Trophoblast cell (in vitro differentiated cells and primary cell): Measurements from ENCODE around the gene L3MBTL1.

Experiments
- DNase-seq, 2 donors: peaks; one replicate each; pipeline ENCODE4 v3.0.0-alpha.2; 2016
- H2AFZ ChIP-seq: 2 replicates; pipeline ENCODE4 v1.6.1; 2013; ENCODE audit warnings: low read length, moderate library complexity, mild to moderate bottlenecking; ENCODE audit not compliant: insufficient read depth, poor library complexity
- H2AK5ac ChIP-seq: 2 replicates; pipeline ENCODE4 v1.6.1; 2013; ENCODE audit warnings: mild to moderate bottlenecking, low read length
- H2BK120ac ChIP-seq: 2 replicates; pipeline ENCODE4 v1.6.1; 2013; ENCODE audit warnings: low read length, mild to moderate bottlenecking, moderate library complexity; ENCODE audit not compliant: insufficient read depth, poor library complexity
- H2BK12ac ChIP-seq: 2 replicates; pipeline ENCODE4 v1.6.1; 2013; ENCODE audit warnings: mild to moderate bottlenecking, low read length, moderate library complexity
- H2BK5ac ChIP-seq: 2 replicates; pipeline ENCODE4 v1.6.1; 2013; ENCODE audit warnings: low read length, low read depth, moderate library complexity, mild to moderate bottlenecking; ENCODE audit not compliant: poor library complexity
- H3K14ac ChIP-seq: 2 replicates; pipeline ENCODE4 v1.6.1; 2013; ENCODE audit warnings: mild to moderate bottlenecking, low read length
- H3K18ac ChIP-seq: 2 replicates; pipeline ENCODE4 v1.6.1; 2013; ENCODE audit warnings: mild to moderate bottlenecking, low read length
- H3K23ac ChIP-seq: 2 replicates; pipeline ENCODE4 v1.6.1; 2013; ENCODE audit warnings: low read length
- H3K27ac ChIP-seq: 2 replicates; pipeline ENCODE4 v1.5.1; 2013; ENCODE audit warnings: low read depth, mild to moderate bottlenecking, inconsistent platforms, low read length, moderate library complexity
- H3K27me3 ChIP-seq: 2 replicates; pipeline ENCODE4 v1.6.1; 2013; ENCODE audit warnings: inconsistent platforms, mild to moderate bottlenecking, low read length, moderate library complexity; ENCODE audit not compliant: insufficient read depth
- H3K36me3 ChIP-seq, 2 experiments: 1 replicate in 1 of 2; 2 replicates in 1 of 2; pipeline ENCODE4 v1.6.1; 2013; ENCODE audit warnings: low read length in 2 of 2, mild to moderate bottlenecking in 2 of 2, moderate library complexity in 1 of 2; ENCODE audit not compliant: insufficient read depth in 2 of 2, control insufficient read depth in 1 of 2
- H3K4ac ChIP-seq: 2 replicates; pipeline ENCODE4 v1.6.1; 2013; ENCODE audit warnings: low read depth, mild to moderate bottlenecking, low read length, moderate library complexity
- H3K4me1 ChIP-seq, 2 experiments: 1 replicate in 1 of 2; 2 replicates in 1 of 2; pipeline ENCODE4 v1.6.1; 2013; ENCODE audit warnings: low read length in 2 of 2, mild to moderate bottlenecking in 2 of 2, moderate library complexity in 1 of 2; ENCODE audit not compliant: insufficient read depth in 2 of 2, control insufficient read depth in 1 of 2
- H3K4me2 ChIP-seq: 2 replicates; pipeline ENCODE4 v1.6.1; 2013; ENCODE audit warnings: inconsistent platforms, mild to moderate bottlenecking, low read length, moderate library complexity
- H3K4me3 ChIP-seq: 2 replicates; pipeline ENCODE4 v1.5.1; 2013; ENCODE audit warnings: mild to moderate bottlenecking, low read depth, low read length, inconsistent platforms
- H3K79me1 ChIP-seq: one replicate; pipeline ENCODE4 v1.6.1; 2013; ENCODE audit warnings: low read length
- H3K79me2 ChIP-seq: 2 replicates; pipeline ENCODE4 v1.6.1; 2013; ENCODE audit warnings: low read length, mild to moderate bottlenecking; ENCODE audit not compliant: control insufficient read depth, insufficient read depth, poor library complexity
- H3K9ac ChIP-seq: 2 replicates; pipeline ENCODE4 v1.6.1; 2013; ENCODE audit warnings: mild to moderate bottlenecking, low read length
- H3K9me3 ChIP-seq: 2 replicates; pipeline ENCODE4 v1.6.1; 2013; ENCODE audit warnings: low read depth, mild to moderate bottlenecking, control low read depth, inconsistent platforms, low read length; ENCODE audit not compliant: insufficient read depth
- H4K12ac ChIP-seq: 2 replicates; pipeline ENCODE4 v1.6.1; 2013; ENCODE audit warnings: low read depth, mild to moderate bottlenecking, low read length, moderate library complexity
- H4K8ac ChIP-seq: 2 replicates; pipeline ENCODE4 v1.6.1; 2013; ENCODE audit warnings: low read depth, mild to moderate bottlenecking, low read length, moderate library complexity
- H4K91ac ChIP-seq: one replicate; pipeline ENCODE4 v1.6.1; 2013; ENCODE audit warnings: low read depth, mild to moderate bottlenecking, low read length, moderate library complexity
- WGBS: extraction: QIAGEN DNeasy Blood & Tissue Kit; methylation state at CpG from one replicate; pipeline ENCODE4 v1.1.7; 2013; ENCODE audit warnings: missing lambda C conversion rate; ENCODE audit not compliant: insufficient read length, insufficient coverage; ENCODE audit errors: extremely low coverage; 5-methylcytosine and 5-hydroxymethylcytosine counted together

Gene L3MBTL1

DNA sequence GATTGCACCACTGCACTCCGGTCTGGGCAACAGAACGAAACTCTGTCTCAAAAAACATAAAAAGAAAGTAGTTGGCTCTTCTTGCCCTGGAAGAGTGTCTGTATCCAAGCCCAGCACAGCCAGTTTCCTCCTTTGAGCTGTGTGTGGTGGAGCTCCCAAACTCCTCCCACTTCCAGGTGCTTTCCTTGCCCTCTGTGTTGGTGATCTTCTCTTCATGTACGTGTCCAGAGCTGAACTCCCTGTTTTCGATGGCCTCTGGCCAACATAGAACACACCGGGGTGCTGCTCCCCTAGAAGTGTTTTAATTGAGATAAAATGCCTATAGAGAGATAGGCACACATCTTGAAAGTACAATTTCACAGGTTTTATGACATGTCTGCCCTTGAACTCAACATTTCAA is 34.7 kb downstream of the L3MBTL1 start:
- no CpG with 5 or more reads among the region's 5 CpGs for WGBS
- no peak for DNase-seq

DNA sequence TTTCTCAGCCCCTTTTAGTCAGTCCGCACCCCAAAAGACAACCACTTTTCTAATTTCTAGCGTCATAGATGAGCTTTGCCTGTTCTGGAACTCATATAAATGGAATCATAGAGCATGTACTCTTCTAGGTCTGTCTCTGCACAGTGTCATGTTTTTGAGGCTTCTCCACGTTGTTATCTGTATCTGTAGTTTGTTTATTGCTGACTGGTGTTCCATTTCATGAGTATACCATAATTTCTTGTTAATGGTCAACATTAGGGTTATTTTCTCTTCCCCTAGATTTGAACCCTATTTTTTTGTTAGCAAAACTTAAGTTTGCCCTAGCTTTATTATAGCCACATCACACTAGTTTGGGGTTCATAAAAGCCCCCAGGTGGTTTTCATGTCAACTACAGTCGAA is 35.2 kb downstream of the L3MBTL1 start:
- Histone ChIP-seq H3K79me1 (no peaks in the 10 kb centered on the region), H3K27ac (no peak overlapping the region), H3K9me3 (peaks cover 5% of the 10 kb centered on the region), H3K27me3 (no peaks in the 10 kb centered on the region), H3K79me2 (no peaks in the 10 kb centered on the region), H3K4me1 (no peaks in the 10 kb centered on the region), H3K9ac (no peak overlapping the region), H4K12ac (no peak overlapping the region), H4K91ac (no peak overlapping the region), H3K4ac (no peak overlapping the region), H3K4me2 (no peak overlapping the region), H2AK5ac (no peak overlapping the region), H3K4me3 (no peak overlapping the region), H2BK5ac (no peak overlapping the region), H2BK120ac (no peak overlapping the region), H3K14ac (no peak overlapping the region), H2BK12ac (no peak overlapping the region), H2AFZ (no peak overlapping the region), H4K8ac (no peak overlapping the region), H3K23ac (no peak overlapping the region), H3K36me3 (no peaks in the 10 kb centered on the region), H3K18ac (no peak overlapping the region)
- DNase-seq: no peak
- no CpG with 5 or more reads among the region's 4 CpGs for WGBS

More for the DNA sequence above, 34.7 kb downstream of the L3MBTL1 start:
- no peak overlapping the region for H4K91ac ChIP-seq
- no peak overlapping the region for H3K23ac ChIP-seq
- H3K36me3 ChIP-seq: no peaks in the 10 kb centered on the region
- no peaks in the 10 kb centered on the region for H3K27me3 ChIP-seq
- H3K4me3 ChIP-seq: no peak overlapping the region
- H4K8ac ChIP-seq: no peak overlapping the region
- H3K14ac ChIP-seq: no peak overlapping the region
- no peak overlapping the region for H2BK120ac ChIP-seq
- no peak overlapping the region for H3K9ac ChIP-seq
- no peak overlapping the region for H2BK12ac ChIP-seq
- H2AFZ ChIP-seq: no peak overlapping the region
- H3K27ac ChIP-seq: no peak overlapping the region
- H3K79me1 ChIP-seq: no peaks in the 10 kb centered on the region
- no peak overlapping the region for H2BK5ac ChIP-seq
- H3K79me2 ChIP-seq: no peaks in the 10 kb centered on the region
- no peak overlapping the region for H3K4me2 ChIP-seq
- H3K4ac ChIP-seq: no peak overlapping the region
- no peaks in the 10 kb centered on the region for H3K4me1 ChIP-seq
- no peak overlapping the region for H4K12ac ChIP-seq
- peaks cover 3% of the 10 kb centered on the region for H3K9me3 ChIP-seq
- H3K18ac ChIP-seq: no peak overlapping the region
- H2AK5ac ChIP-seq: no peak overlapping the region

DNA sequence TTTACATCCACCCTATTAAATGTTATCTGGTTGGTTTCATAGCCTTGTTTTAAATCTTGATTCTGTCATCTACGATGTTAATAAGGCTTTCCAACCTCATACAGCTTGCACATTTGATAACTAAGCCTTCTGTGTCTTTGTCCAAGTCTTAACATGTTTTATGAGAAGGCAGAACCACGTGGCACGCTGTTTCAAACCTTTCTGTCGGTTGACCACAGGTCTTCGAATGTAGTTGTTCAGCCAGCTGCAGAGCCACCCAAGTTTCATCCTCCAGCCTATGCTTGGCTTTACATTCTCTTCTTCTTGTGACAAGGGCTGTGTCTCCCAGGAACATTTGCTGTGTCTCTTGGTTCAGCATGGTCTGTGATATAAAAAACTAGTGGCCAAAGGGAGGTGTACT is 35.6 kb downstream of the L3MBTL1 start:
- no peak overlapping the region for H4K91ac ChIP-seq
- no peak overlapping the region for H4K8ac ChIP-seq
- no peak overlapping the region for H2AK5ac ChIP-seq
- H3K9ac ChIP-seq: no peak overlapping the region
- no peaks in the 10 kb centered on the region for H3K27me3 ChIP-seq
- H3K79me2 ChIP-seq: no peaks in the 10 kb centered on the region
- H3K4me2 ChIP-seq: no peak overlapping the region
- no peak overlapping the region for H3K18ac ChIP-seq
- H3K36me3 ChIP-seq: peaks cover 0 to 1% of the 10 kb centered on the region in 2 experiments
- no peak overlapping the region for H2AFZ ChIP-seq
- H3K23ac ChIP-seq: no peak overlapping the region
- H3K9me3 ChIP-seq: peaks cover 9% of the 10 kb centered on the region
- DNase-seq: no peak
- H4K12ac ChIP-seq: no peak overlapping the region
- H3K14ac ChIP-seq: no peak overlapping the region
- no CpG with 5 or more reads among the region's 5 CpGs for WGBS
- H3K27ac ChIP-seq: no peak overlapping the region
- no peak overlapping the region for H2BK12ac ChIP-seq
- H3K79me1 ChIP-seq: no peaks in the 10 kb centered on the region
- no peak overlapping the region for H3K4ac ChIP-seq
- H3K4me1 ChIP-seq: no peaks in the 10 kb centered on the region
- H2BK120ac ChIP-seq: no peak overlapping the region
- H3K4me3 ChIP-seq: no peak overlapping the region
- H2BK5ac ChIP-seq: no peak overlapping the region

DNA sequence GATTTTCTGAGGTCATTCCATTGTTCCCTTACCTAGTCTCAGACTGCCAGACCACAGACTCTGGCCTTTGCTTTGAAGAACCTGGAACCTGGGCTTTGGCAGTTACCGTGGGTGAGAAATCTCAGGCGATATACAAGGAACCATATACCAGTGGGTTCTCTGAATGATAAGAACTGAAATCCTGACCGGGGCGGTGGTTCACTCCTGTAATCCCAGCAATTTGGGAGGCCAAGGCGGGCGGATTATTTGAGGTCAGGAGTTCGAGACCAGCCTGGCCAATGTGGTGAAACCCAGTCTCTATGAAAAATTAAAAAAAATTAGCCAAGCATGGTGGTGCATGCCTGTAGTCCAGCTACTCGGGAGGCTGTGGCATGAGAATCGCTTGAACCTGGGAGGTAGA is 37.0 kb downstream of the L3MBTL1 start:
- Histone ChIP-seq H3K18ac (no peak overlapping the region), H3K23ac (no peak overlapping the region), H3K36me3 (peaks cover 0 to 3% of the 10 kb centered on the region in 2 experiments), H3K9ac (no peak overlapping the region), H3K9me3 (peaks cover 7% of the 10 kb centered on the region), H3K4me3 (no peak overlapping the region), H2BK120ac (no peak overlapping the region), H4K91ac (no peak overlapping the region), H3K27ac (no peak overlapping the region), H2AFZ (no peak overlapping the region), H2BK12ac (no peak overlapping the region), H2AK5ac (no peak overlapping the region), H2BK5ac (no peak overlapping the region), H3K79me2 (no peaks in the 10 kb centered on the region), H4K8ac (no peak overlapping the region), H3K4ac (no peak overlapping the region), H3K27me3 (no peaks in the 10 kb centered on the region), H4K12ac (no peak overlapping the region), H3K4me1 (no peaks in the 10 kb centered on the region), H3K4me2 (no peak overlapping the region), H3K79me1 (no peaks in the 10 kb centered on the region), H3K14ac (no peak overlapping the region)
- no peak for DNase-seq
- WGBS: no CpG with 5 or more reads among the region's 9 CpGs
